H1 (cell line): ENCODE data around the gene FAM53A. TPM values are rescaled to one million over a fixed set of nuclear protein-coding genes. Genes with fewer than 3 reads are reported as not detected.

ENCODE experiments used
- CTCF ChIA-PET: fragments of 300-600 bp; sonication (Branson Sonifier 250); formaldehyde crosslinking; loops from one replicate; lab custom pipeline; 2021; ENCODE audit not compliant: partially characterized antibody; lab: Charles Lee
- POLR2A ChIA-PET: fragments of 300-600 bp; sonication (Branson Sonifier 250); formaldehyde crosslinking; loops from one replicate; lab custom pipeline; 2021; ENCODE audit warnings: inconsistent platforms; ENCODE audit not compliant: partially characterized antibody; lab: Charles Lee
- DNase-seq, 2 experiments: peaks; one replicate each; pipeline versions ENCODE4 v3.0.0 to v3.0.0-alpha.2; 2010 to 2022; ENCODE audit warnings: low spot score in 2 of 2, low read depth in 1 of 2, mixed read lengths in 1 of 2
- FAIRE-seq: peaks from 2 replicates; lab custom pipeline; 2011; peaks lifted over from hg19 to GRCh38; lab: Jason Lieb, UNC
- H2AFZ ChIP-seq: 2 replicates; pipeline ENCODE4 v1.8.1; 2012; ENCODE audit warnings: low read length, inconsistent platforms
- H2AK5ac ChIP-seq: 2 replicates; pipeline ENCODE4 v1.6.1; 2013; ENCODE audit warnings: low read depth, low read length
- H2BK120ac ChIP-seq: replicated peaks from 2 replicates; pipeline ENCODE3; 2013; ENCODE audit warnings: low read depth, low read length, inconsistent platforms
- H2BK12ac ChIP-seq: 2 replicates; pipeline ENCODE4 v1.6.1; 2013; ENCODE audit warnings: low read depth, low read length
- H2BK15ac ChIP-seq: 2 replicates; pipeline ENCODE4 v1.6.1; 2013; ENCODE audit warnings: low read length
- H2BK20ac ChIP-seq: 2 replicates; pipeline ENCODE4 v1.6.1; 2013; ENCODE audit warnings: low read length
- H2BK5ac ChIP-seq: 2 replicates; pipeline ENCODE4 v1.6.1; 2013; ENCODE audit warnings: low read depth, low read length
- H3K14ac ChIP-seq: 2 replicates; pipeline ENCODE4 v1.6.1; 2013; ENCODE audit warnings: inconsistent platforms; ENCODE audit not compliant: insufficient read length
- H3K18ac ChIP-seq: 2 replicates; pipeline ENCODE4 v1.6.1; 2013; ENCODE audit warnings: low read length; ENCODE audit errors: extremely low read depth
- H3K23ac ChIP-seq: 2 replicates; pipeline ENCODE4 v1.6.1; 2013; ENCODE audit warnings: inconsistent platforms; ENCODE audit not compliant: insufficient read length
- H3K23me2 ChIP-seq: 2 replicates; pipeline ENCODE4 v1.6.1; 2013; ENCODE audit warnings: low read depth, low read length
- H3K27ac ChIP-seq: 2 replicates; pipeline ENCODE4 v1.6.1; 2011; ENCODE audit warnings: low read depth, low read length, inconsistent platforms
- H3K27me3 ChIP-seq, 4 experiments: replicated peaks in 1 of 4; 1 replicate in 1 of 4; 2 replicates in 3 of 4; pipeline versions ENCODE4 v1.6.1 to v1.8.1; 2011 to 2013; ENCODE audit warnings: low read length in 3 of 4, mild to moderate bottlenecking in 3 of 4, inconsistent platforms in 2 of 4, mixed read lengths in 2 of 4, moderate library complexity in 1 of 4; ENCODE audit not compliant: control insufficient read depth in 3 of 4, insufficient read depth in 3 of 4; ENCODE audit errors: extremely low read depth in 1 of 4
- H3K36me3 ChIP-seq, 4 experiments: 2 replicates each; pipeline versions ENCODE4 v1.6.1 to v1.8.1; 2011 to 2013; ENCODE audit warnings: mild to moderate bottlenecking in 4 of 4, low read length in 3 of 4, moderate library complexity in 2 of 4, control low read depth in 1 of 4, inconsistent platforms in 1 of 4; ENCODE audit not compliant: insufficient read depth in 4 of 4, control insufficient read depth in 2 of 4
- H3K4ac ChIP-seq: replicated peaks from 2 replicates; pipeline ENCODE3; 2013; ENCODE audit warnings: low read length, low read depth, mixed read lengths, inconsistent platforms; ENCODE audit not compliant: insufficient read length
- H3K4me1 ChIP-seq, 4 experiments: replicated peaks in 1 of 4; 1 replicate in 1 of 4; 2 replicates in 3 of 4; pipeline versions ENCODE4 v1.6.1 to v1.8.1; 2011 to 2013; ENCODE audit warnings: low read length in 3 of 4, inconsistent platforms in 2 of 4, mixed read lengths in 1 of 4; ENCODE audit not compliant: insufficient read depth in 4 of 4, control insufficient read depth in 3 of 4
- H3K4me2 ChIP-seq, 2 experiments: 2 replicates each; pipeline versions ENCODE4 v1.6.1 to v1.8.1; 2011 to 2013; ENCODE audit warnings: low read depth in 2 of 2, low read length in 2 of 2, control low read depth in 1 of 2, inconsistent platforms in 1 of 2, mild to moderate bottlenecking in 1 of 2; ENCODE audit not compliant: insufficient read depth in 1 of 2
- H3K4me3 ChIP-seq, 4 experiments: fragments of 200-600, 300-600 bp in 1 of 4; sonication (generic), shearing (Covaris generic), sonication (Bioruptor Twin) in 1 of 4; 2 replicates each; pipeline versions ENCODE4 v1.5.1 to v1.8.1; 2011 to 2016; ENCODE audit warnings: low read length in 4 of 4, low read depth in 3 of 4, control low read depth in 2 of 4, inconsistent platforms in 2 of 4, mild to moderate bottlenecking in 2 of 4, mixed read lengths in 1 of 4, moderate library complexity in 1 of 4; ENCODE audit not compliant: insufficient read depth in 2 of 4; ENCODE audit errors: extremely low read depth in 1 of 4
- H3K56ac ChIP-seq: replicated peaks from 2 replicates; pipeline ENCODE3; 2013; ENCODE audit warnings: low read depth, mild to moderate bottlenecking, mixed read lengths, low read length, inconsistent platforms; ENCODE audit not compliant: insufficient read length
- H3K79me1 ChIP-seq: 2 replicates; pipeline ENCODE4 v1.6.1; 2013; ENCODE audit warnings: low read depth, low read length, control low read depth
- H3K79me2 ChIP-seq, 2 experiments: 2 replicates each; pipeline versions ENCODE4 v1.6.1 to v1.8.1; 2012 to 2013; ENCODE audit warnings: low read length in 2 of 2, mild to moderate bottlenecking in 2 of 2, inconsistent platforms in 1 of 2; ENCODE audit not compliant: insufficient read depth in 2 of 2, control insufficient read depth in 1 of 2
- H3K9ac ChIP-seq, 4 experiments: replicated peaks in 1 of 4; 1 replicate in 1 of 4; 2 replicates in 3 of 4; pipeline versions ENCODE4 v1.6.1 to v1.8.1; 2011 to 2013; ENCODE audit warnings: low read depth in 3 of 4, low read length in 3 of 4, control low read depth in 2 of 4, mild to moderate bottlenecking in 2 of 4, moderate library complexity in 2 of 4, inconsistent platforms in 1 of 4; ENCODE audit errors: extremely low read depth in 1 of 4
- H3K9me3 ChIP-seq, 2 experiments: 2 replicates each; pipeline versions ENCODE4 v1.6.1 to v1.8.1; 2012 to 2013; ENCODE audit warnings: mild to moderate bottlenecking in 2 of 2, moderate library complexity in 2 of 2, control low read depth in 1 of 2, inconsistent platforms in 1 of 2, low read depth in 1 of 2, low read length in 1 of 2, mixed read lengths in 1 of 2; ENCODE audit not compliant: insufficient read depth in 2 of 2
- H4K20me1 ChIP-seq, 2 experiments: replicated peaks in 1 of 2; 2 replicates each; pipeline versions ENCODE3 to v1.8.1; 2011 to 2013; ENCODE audit warnings: inconsistent platforms in 2 of 2, low read length in 2 of 2, mild to moderate bottlenecking in 1 of 2; ENCODE audit not compliant: insufficient read depth in 2 of 2, control insufficient read depth in 1 of 2
- H4K5ac ChIP-seq: 2 replicates; pipeline ENCODE4 v1.6.1; 2013; ENCODE audit warnings: low read length, low read depth, mixed read lengths, inconsistent platforms; ENCODE audit not compliant: insufficient read length
- H4K8ac ChIP-seq: 2 replicates; pipeline ENCODE4 v1.8.0; 2013; ENCODE audit warnings: mild to moderate bottlenecking, moderate library complexity, low read length, inconsistent platforms; ENCODE audit not compliant: insufficient read depth; ENCODE audit errors: extremely low read depth
- H4K91ac ChIP-seq: replicated peaks from 2 replicates; pipeline ENCODE3; 2013; ENCODE audit warnings: low read length, mixed read lengths, inconsistent platforms; ENCODE audit not compliant: insufficient read length
- BCL11A ChIP-seq, 2 experiments: IDR thresholded peaks; one replicate each; pipeline ENCODE4 v1.6.1; 2011; ENCODE audit warnings: low read depth in 2 of 2, low read length in 2 of 2, mild to moderate bottlenecking in 2 of 2
- BRCA1 ChIP-seq: IDR thresholded peaks from 2 replicates; pipeline ENCODE4 v1.6.1; 2012; ENCODE audit warnings: low read depth, low read length, improper control_type of control experiment
- EZH2 ChIP-seq: fragments of 200-600 bp; sonication (generic); IDR thresholded peaks from 2 replicates; pipeline ENCODE4 v1.7.1; 2012; ENCODE audit warnings: low read depth, mild to moderate bottlenecking, moderate library complexity, low read length, inconsistent platforms; ENCODE audit not compliant: severe bottlenecking
- GABPA ChIP-seq: IDR thresholded peaks from 2 replicates; pipeline ENCODE4 v1.6.1; 2011; ENCODE audit warnings: mild to moderate bottlenecking, low read length, moderate library complexity, borderline replicate concordance; ENCODE audit not compliant: insufficient read depth
- HDAC2 ChIP-seq, 2 experiments: fragments of 300-600 bp in 1 of 2; sonication (generic) in 1 of 2; IDR thresholded peaks; 2 replicates each; pipeline ENCODE4 v1.6.1; 2011 to 2012; ENCODE audit warnings: low read depth in 2 of 2, low read length in 2 of 2, mild to moderate bottlenecking in 2 of 2, moderate library complexity in 2 of 2, borderline replicate concordance in 1 of 2, inconsistent platforms in 1 of 2
- JUND ChIP-seq: IDR thresholded peaks from 2 replicates; pipeline ENCODE4 v1.6.1; 2011; ENCODE audit warnings: mild to moderate bottlenecking, improper control_type of control experiment, low read length
- KDM1A ChIP-seq: fragments of 200-600, 300-600 bp; sonication (generic); IDR thresholded peaks from 2 replicates; pipeline ENCODE4 v1.7.1; 2016; ENCODE audit warnings: mild to moderate bottlenecking, low read length, borderline replicate concordance
- NANOG ChIP-seq: IDR thresholded peaks from 2 replicates; pipeline ENCODE4 v1.6.1; 2011; ENCODE audit warnings: low read length, low read depth, mild to moderate bottlenecking, inconsistent platforms; ENCODE audit not compliant: insufficient read depth, poor library complexity, severe bottlenecking
- POLR2A ChIP-seq, 2 experiments: IDR thresholded peaks; 1 replicate in 1 of 2; 2 replicates in 1 of 2; pipeline ENCODE4 v1.6.1; 2011; ENCODE audit warnings: low read depth in 2 of 2, low read length in 2 of 2, mild to moderate bottlenecking in 2 of 2; ENCODE audit errors: control extremely low read depth in 1 of 2
- RFX5 ChIP-seq: IDR thresholded peaks from 2 replicates; pipeline ENCODE4 v1.6.1; 2011; ENCODE audit warnings: low read depth, low read length, improper control_type of control experiment, borderline replicate concordance
- SP2 ChIP-seq: IDR thresholded peaks from 2 replicates; pipeline ENCODE4 v1.6.1; 2012; ENCODE audit warnings: mild to moderate bottlenecking, low read length, inconsistent platforms
- SUZ12 ChIP-seq: fragments of 200-600 bp; sonication (generic); IDR thresholded peaks from 2 replicates; pipeline ENCODE4 v1.6.1; 2012; ENCODE audit warnings: mild to moderate bottlenecking, inconsistent platforms, low read length, moderate library complexity, mixed read lengths
- TAF7 ChIP-seq: optimal IDR thresholded peaks from 2 replicates; pipeline ENCODE3; 2011; ENCODE audit warnings: low read depth, mild to moderate bottlenecking, inconsistent platforms, low read length, moderate library complexity, borderline replicate concordance
- TCF12 ChIP-seq: IDR thresholded peaks from 2 replicates; pipeline ENCODE4 v1.6.1; 2011; ENCODE audit warnings: low read depth, mild to moderate bottlenecking, low read length
- TEAD4 ChIP-seq: IDR thresholded peaks from 2 replicates; pipeline ENCODE4 v1.6.1; 2012; ENCODE audit warnings: low read depth, low read length, inconsistent platforms, mixed read lengths
- WGBS, 2 experiments: shearing (Covaris generic) in 1 of 2; methylation state at CpG; one replicate each; pipeline versions ENCODE4 v1.1.6 to v1.1.7; 2013 to 2015; ENCODE audit warnings: low lambda C conversion rate in 2 of 2, mixed read lengths in 2 of 2, inconsistent platforms in 1 of 2, low coverage in 1 of 2, missing lambda C conversion rate in 1 of 2; ENCODE audit not compliant: insufficient replicate concordance in 2 of 2, insufficient coverage in 1 of 2, insufficient read length in 1 of 2; ENCODE audit errors: extremely low coverage in 1 of 2, missing lambda C conversion rate in 1 of 2; 5-methylcytosine and 5-hydroxymethylcytosine counted together
- polyA plus RNA-seq, 7 experiments: library from polyadenylated mRNA; depleted of rRNA in 3 of 7; stranded (reverse) in 5 of 7; unstranded in 2 of 7; fragments of >200 nt in 5 of 7; fragments of 200-250 nt in 2 of 7; gene quantifications; 1 replicate in 5 of 7; 2 replicates in 1 of 7; 4 replicates in 1 of 7; pipeline versions ENCODE4 v1.2.1 to v1.2.3, GENCODE V29; 2011 to 2013; ENCODE audit warnings: missing spikeins in 2 of 7, mixed read lengths in 2 of 7
- total RNA-seq: library from RNA; stranded (reverse); fragmentation: NEBNext Ultra II Directional; extraction: Animal tissue kit (Norgen Biotek cat#: 25700); gene quantifications from 2 replicates; pipeline ENCODE4 v1.2.1, GENCODE V29; 2021

Gene FAM53A
- total and polyA plus RNA-seq, 2 of the 8 experiments (the other 6 are each of a cell fraction or from before 2014, with no cell fraction given) = 1.9 to 2.0 TPM

GRCh38 chr4:1635464-1635863 is 48.6 kb downstream of the FAM53A start:
- no peak overlapping the region for H4K91ac ChIP-seq
- H2BK20ac ChIP-seq = no peak overlapping the region
- no peaks in the 10 kb centered on the region for H3K27me3 ChIP-seq
- no peaks in the 10 kb centered on the region for H3K79me2 ChIP-seq
- H3K4ac ChIP-seq = no peak overlapping the region
- H3K4me3 ChIP-seq = no peak overlapping the region
- no peak for DNase-seq
- no peak overlapping the region for H2AFZ ChIP-seq
- H2BK12ac ChIP-seq = no peak overlapping the region
- H2BK15ac ChIP-seq = no peak overlapping the region
- no peaks in the 10 kb centered on the region for H3K79me1 ChIP-seq
- no peaks in the 10 kb centered on the region for H3K9me3 ChIP-seq
- CTCF ChIA-PET = no interaction called here
- POLR2A ChIA-PET = no interaction called here
- no peak overlapping the region for H4K8ac ChIP-seq
- no peak overlapping the region for H2AK5ac ChIP-seq
- H2BK5ac ChIP-seq = no peak overlapping the region
- no peak overlapping the region for H3K14ac ChIP-seq
- H3K56ac ChIP-seq = no peak overlapping the region
- H4K20me1 ChIP-seq = peaks cover 0 to 5% of the 10 kb centered on the region in 2 experiments
- no peak overlapping the region for H3K4me2 ChIP-seq
- H2BK120ac ChIP-seq = no peak overlapping the region
- 88% methylated on average over 7 of the region's 7 CpGs; no CpG with 5 or more reads in 1 of the 2 experiments for WGBS, 2 experiments
- H4K5ac ChIP-seq = no peak overlapping the region
- no peaks in the 10 kb centered on the region for H3K23me2 ChIP-seq
- H3K4me1 ChIP-seq = no peaks in the 10 kb centered on the region
- no peak overlapping the region for H3K18ac ChIP-seq
- no peak overlapping the region for H3K27ac ChIP-seq
- H3K36me3 ChIP-seq = no peaks in the 10 kb centered on the region
- H3K9ac ChIP-seq = no peak overlapping the region
- no peak overlapping the region for H3K23ac ChIP-seq
- FAIRE-seq = no peak
- no peak for TF ChIP-seq TEAD4
- no peak for TF ChIP-seq HDAC2 (IDR thresholded peaks at IDR 0.05; ENCODE audit: borderline replicate concordance in 1 of 2, low read depth in 2 of 2, low read length in 2 of 2)
- TF ChIP-seq SUZ12 = no peak
- TF ChIP-seq JUND = no peak
- no peak for TF ChIP-seq SP2
- TF ChIP-seq BCL11A (IDR thresholded peaks at IDR 0.05; ENCODE audit: low read depth in 2 of 2, low read length in 2 of 2) = no peak
- no peak for TF ChIP-seq POLR2A (IDR thresholded peaks at IDR 0.05; ENCODE audit: control extremely low read depth in 1 of 2, low read depth in 2 of 2, low read length in 2 of 2)
- no peak for TF ChIP-seq RFX5
- TF ChIP-seq NANOG = no peak
- TF ChIP-seq EZH2 = no peak
- TF ChIP-seq KDM1A = no peak
- TF ChIP-seq BRCA1 = no peak
- TF ChIP-seq TAF7 = no peak
- TF ChIP-seq TCF12 = no peak
- no peak for TF ChIP-seq GABPA
